HEK293T (cell line): ENCODE data around the gene COX8C.

Source experiments
- ARNT ChIP-seq: fragments of 450-650 bp; IDR thresholded peaks from 2 replicates; pipeline ENCODE4 v1.6.1; 2017; ENCODE audit warnings: mild to moderate bottlenecking
- BHLHE40 ChIP-seq: fragments of 450-650 bp; IDR thresholded peaks from 2 replicates; pipeline ENCODE4 v1.6.1; 2016; ENCODE audit warnings: mild to moderate bottlenecking, moderate library complexity, borderline replicate concordance
- FOXA1 ChIP-seq: fragments of 450-650 bp; IDR thresholded peaks from 2 replicates; pipeline ENCODE4 v1.6.1; 2016; ENCODE audit warnings: mild to moderate bottlenecking
- FOXK2 ChIP-seq: fragments of 450-650 bp; IDR thresholded peaks from 2 replicates; pipeline ENCODE4 v1.6.1; 2016; ENCODE audit warnings: mild to moderate bottlenecking
- NFRKB ChIP-seq: fragments of 450-650 bp; IDR thresholded peaks from 2 replicates; pipeline ENCODE4 v1.6.1; 2016; ENCODE audit warnings: mild to moderate bottlenecking, moderate library complexity
- SP1 ChIP-seq: fragments of 450-650 bp; IDR thresholded peaks from 2 replicates; pipeline ENCODE4 v1.6.1; 2017
- SUZ12 ChIP-seq: fragments of 450-650 bp; IDR thresholded peaks from 2 replicates; pipeline ENCODE4 v1.6.1; 2016; ENCODE audit warnings: mild to moderate bottlenecking
- TARDBP ChIP-seq: fragments of 450-650 bp; IDR thresholded peaks from 2 replicates; pipeline ENCODE4 v1.6.1; 2016
- ZNF384 ChIP-seq: fragments of 450-650 bp; IDR thresholded peaks from 2 replicates; pipeline ENCODE4 v1.6.1; 2016

- no peak for TF ChIP-seq BHLHE40
- no peak for TF ChIP-seq ZNF384
- no peak for TF ChIP-seq FOXA1
- TF ChIP-seq TARDBP, result no peak
- no peak for TF ChIP-seq SP1
- TF ChIP-seq ARNT, result no peak
- TF ChIP-seq SUZ12, result no peak
- no peak for TF ChIP-seq FOXK2
- TF ChIP-seq NFRKB, result no peak
Observed at GRCh38 chr14:93302688-93303581, 44.0 kb upstream of the COX8C start.
